Neural progenitor cell (in vitro differentiated cells): ENCODE data around the gene NIT1.

Experiments
- EZH2phosphoT487 ChIP-seq: fragments of 200-600 bp; sonication (generic); IDR thresholded peaks from 2 replicates; pipeline ENCODE4 v1.6.1; 2017; ENCODE audit warnings: antibody characterized with exemption
- TF ChIP-seq, protein P1 (sequence below): fragments of 200-600 bp; sonication (generic); IDR thresholded peaks from 2 replicates; pipeline ENCODE4 v1.5.1; 2017; ENCODE audit warnings: antibody characterized with exemption, mild to moderate bottlenecking

DNA sequence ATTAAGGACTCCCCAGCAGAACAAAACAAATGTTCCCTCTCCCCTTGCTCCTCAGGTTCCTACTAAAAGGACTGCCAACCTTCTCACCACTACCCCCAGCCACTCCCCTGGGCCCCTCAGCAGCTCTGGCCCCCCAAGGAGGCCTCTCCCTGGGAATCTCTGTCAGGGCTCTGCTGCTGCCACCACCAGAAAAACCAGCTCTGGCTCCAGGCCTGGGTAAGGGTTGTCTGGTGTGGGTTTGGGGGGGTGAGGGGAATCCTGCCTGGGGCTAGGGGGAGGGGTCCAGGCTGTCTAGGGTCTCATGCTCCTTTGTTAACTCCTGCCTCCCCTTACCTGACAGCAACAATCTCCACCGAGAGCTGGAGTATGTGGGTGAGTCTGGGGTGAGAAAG lies 33.3 kb upstream of the NIT1 start:
- no peak for TF ChIP-seq EZH2phosphoT487
- TF ChIP-seq, protein P1, sequence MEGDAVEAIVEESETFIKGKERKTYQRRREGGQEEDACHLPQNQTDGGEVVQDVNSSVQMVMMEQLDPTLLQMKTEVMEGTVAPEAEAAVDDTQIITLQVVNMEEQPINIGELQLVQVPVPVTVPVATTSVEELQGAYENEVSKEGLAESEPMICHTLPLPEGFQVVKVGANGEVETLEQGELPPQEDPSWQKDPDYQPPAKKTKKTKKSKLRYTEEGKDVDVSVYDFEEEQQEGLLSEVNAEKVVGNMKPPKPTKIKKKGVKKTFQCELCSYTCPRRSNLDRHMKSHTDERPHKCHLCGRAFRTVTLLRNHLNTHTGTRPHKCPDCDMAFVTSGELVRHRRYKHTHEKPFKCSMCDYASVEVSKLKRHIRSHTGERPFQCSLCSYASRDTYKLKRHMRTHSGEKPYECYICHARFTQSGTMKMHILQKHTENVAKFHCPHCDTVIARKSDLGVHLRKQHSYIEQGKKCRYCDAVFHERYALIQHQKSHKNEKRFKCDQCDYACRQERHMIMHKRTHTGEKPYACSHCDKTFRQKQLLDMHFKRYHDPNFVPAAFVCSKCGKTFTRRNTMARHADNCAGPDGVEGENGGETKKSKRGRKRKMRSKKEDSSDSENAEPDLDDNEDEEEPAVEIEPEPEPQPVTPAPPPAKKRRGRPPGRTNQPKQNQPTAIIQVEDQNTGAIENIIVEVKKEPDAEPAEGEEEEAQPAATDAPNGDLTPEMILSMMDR = no peak
